ENCODE results near the gene CD9.
"Not testable (repeated sequence)": the region's sequence is repeated elsewhere in the genome, so short reads cannot be mapped to it uniquely, and the experiment has no call there.

Gene CD9

DNA sequence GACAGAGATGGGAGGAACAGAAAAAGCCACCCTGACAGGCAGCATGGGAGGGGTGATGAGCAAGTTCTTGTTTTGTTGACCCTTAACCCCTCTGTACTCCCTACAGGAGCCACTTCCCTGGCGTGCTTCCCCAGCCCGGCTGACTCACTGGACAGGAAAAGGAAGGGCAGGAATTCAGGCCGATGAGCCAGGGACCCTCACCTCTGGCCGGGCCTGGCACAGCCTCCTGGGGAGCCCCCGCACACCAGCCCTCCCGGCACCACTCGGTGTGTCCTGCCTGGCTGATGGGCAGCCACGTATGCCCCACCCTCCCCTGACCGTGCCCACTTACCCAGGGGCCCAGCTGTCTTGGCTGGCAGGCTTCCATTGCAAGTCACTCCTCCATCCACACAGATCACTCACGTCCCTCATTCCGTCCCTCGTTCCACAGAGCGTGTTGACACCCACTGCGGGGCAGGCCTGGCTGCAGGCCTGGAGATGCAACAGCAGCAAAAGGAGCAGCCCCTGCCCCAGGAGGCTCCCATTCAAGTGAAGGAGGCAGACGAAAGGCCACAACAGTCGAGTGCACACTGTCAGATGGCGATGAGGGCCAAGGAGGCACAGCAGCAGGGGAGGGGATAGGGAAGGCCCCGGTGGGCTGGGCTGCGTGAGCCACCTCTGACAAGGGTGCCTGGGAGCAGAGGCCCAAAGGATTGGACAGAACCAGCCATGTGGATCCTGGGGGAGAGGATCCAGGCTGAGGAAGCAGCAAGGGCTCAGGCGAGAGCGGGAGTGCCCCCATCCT lies 19.7 kb upstream of the CD9 start:
- no peak for DNase-seq (ENCODE audit: low read depth in 2 of 2, low spot score in 1 of 2)

DNA sequence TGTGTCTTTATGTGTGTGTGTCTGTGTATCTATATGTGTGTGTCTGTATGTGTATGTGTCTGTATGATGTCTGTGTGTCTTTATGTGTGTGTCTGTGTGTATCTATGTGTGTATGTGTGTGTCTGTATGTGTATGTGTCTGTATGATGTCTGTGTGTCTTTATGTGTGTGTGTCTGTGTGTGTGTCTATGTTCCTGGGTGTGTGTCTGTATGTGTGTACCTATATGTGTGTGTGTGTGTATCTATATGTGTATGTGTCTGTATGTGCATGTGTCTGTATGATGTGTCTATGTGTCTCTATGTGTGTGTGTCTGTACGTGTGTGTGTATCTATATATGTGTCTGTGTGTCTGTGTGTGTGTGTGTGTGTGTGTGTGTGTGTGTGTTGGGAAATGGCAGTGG lies 19.0 kb upstream of the CD9 start:
- DNase-seq (ENCODE audit: low read depth in 2 of 2, low spot score in 1 of 2): no peak

DNA sequence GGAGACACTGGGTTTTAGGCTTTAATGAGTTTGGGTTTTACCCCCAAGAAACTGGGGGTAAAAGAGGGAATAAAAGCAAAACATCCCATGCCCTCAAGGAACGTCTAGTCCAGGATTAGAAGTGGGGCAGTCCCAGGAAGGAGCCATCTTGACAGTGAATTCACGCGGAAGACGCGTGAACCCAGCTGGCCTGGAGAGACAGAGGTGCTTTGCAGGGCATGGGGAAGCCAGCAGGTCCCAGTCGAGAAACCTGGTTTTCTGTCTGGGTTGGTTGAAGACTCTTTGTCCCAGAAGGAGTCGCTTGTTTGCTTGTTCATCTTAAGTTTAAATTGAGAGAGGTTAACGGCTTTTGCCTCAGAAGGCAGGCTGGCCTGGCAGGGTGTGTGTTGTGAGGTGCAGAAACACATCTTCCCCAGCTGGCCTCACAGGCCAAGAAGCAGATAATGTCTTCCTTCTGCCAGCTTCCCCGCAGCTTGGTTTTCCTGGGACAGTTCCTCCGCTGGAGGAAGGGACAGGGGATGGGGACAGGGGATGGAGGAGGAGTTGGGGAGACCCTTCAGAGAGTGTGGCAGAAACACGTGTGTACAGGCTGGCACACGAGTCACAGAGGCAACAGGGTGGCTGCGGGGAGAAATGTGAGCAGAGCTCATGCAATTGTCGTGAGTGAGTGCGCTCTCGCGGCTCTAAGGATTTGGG lies 18.5 kb upstream of the CD9 start:
- DNase-seq (ENCODE audit: low read depth in 2 of 2, low spot score in 1 of 2): no peak

DNA sequence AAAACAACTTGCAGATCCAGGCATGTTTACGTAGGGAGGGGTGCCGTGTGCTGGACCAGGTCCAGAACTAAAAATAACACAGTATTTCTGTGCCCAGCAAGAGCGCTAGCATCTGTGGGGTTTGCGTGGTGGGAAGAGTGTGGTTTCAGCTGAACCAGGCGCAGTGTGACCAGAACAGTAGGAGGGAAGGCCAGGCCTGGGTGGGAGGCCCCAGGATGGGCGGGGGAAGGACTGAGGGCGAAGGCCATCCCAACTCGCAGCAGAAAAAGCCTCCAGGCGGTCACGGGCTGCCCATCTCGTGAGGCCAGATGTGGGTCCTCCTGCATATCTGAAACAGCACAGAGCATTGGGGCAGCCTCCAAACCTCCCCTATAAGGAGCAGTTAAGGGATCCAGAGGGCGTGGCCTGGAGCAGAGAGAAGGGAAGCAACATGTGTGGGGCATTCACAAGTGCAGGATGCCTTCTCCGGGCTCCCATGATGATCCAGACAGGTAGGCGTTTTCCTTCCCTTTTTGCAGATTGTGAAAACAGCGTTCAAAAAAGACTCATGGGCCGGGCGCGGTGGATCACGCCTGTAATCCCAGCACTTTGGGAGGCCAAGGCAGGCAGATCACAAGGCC lies 17.8 kb upstream of the CD9 start:
- DNase-seq (ENCODE audit: low read depth in 2 of 2, low spot score in 1 of 2): no peak

DNA sequence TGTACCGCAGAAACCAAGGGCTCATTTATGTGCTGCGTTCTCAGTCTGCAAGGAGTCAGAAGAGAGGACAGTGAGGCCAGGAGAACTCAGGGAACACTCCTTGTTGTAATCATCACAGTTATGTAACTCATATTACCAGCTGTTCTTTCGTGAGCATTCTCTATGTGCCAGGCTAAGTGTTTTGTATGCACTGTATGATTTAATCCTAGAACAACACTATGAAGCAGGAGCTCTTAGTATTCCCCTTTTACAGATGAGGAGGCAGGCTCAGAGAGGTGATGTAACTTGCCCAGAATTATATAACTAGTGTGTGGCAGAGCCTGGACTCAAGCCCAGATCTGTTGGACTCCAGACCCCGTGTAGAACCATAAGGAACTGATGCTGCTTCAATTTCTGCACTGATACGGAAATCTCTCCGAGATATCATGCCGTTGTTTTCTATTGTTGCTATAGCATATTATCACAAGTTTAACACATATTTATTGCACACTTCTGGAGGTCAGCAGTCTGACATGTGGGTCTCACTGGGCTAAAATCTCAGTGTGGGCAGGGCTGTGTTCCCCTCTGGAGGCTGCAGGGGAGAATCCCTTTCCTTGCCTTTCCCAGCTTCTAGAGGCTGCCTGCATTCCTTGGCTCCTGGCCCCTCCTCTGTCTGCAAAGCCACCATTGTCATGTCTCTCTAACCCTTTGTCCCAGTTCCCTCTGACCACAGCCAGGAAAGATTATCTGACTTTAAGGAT lies 16.3 kb upstream of the CD9 start:
- DNase-seq (ENCODE audit: low read depth in 2 of 2, low spot score in 1 of 2): no peak

DNA sequence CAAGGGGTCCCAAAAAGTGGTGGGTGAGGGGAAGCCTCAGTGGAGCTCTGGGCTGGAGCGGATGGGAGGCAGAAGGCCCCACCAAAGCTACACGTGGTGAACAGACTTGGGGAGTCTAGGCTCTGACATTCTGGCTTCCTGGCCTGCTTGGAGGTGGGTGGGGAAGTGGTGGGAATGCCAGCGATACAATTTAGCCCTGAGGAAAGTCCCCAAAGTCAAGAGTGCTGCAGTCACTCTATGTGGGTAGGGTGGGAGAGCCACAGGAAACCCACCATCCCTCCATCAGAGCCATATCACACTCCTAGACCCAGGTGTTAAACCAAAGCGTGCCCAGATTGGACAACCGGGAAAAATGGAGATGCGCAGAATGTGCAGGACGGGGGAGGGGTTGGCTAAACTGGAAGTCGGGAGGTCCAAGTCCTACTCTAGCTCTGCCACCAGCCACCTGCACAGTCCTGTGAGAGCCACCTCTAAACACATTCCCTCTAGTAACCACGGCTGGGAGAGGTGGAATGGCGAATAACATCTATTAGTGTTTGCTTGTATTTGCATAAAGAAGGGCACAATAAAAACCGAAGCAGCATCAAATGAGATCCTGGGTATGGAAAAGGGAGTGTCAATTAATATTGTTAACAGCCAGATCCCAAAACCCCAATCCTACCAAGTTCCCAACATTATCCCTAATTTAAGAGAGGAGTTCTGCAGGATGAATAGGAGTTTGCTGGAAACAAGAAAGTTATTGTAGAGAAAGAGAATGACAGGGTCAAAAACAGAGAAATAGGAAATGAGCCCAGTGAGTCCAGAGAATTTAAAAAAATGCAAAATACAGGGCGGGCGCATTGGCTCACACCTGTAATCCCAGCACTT lies 14.0 kb upstream of the CD9 start:
- no peak for DNase-seq (ENCODE audit: low read depth in 2 of 2, low spot score in 1 of 2)

DNA sequence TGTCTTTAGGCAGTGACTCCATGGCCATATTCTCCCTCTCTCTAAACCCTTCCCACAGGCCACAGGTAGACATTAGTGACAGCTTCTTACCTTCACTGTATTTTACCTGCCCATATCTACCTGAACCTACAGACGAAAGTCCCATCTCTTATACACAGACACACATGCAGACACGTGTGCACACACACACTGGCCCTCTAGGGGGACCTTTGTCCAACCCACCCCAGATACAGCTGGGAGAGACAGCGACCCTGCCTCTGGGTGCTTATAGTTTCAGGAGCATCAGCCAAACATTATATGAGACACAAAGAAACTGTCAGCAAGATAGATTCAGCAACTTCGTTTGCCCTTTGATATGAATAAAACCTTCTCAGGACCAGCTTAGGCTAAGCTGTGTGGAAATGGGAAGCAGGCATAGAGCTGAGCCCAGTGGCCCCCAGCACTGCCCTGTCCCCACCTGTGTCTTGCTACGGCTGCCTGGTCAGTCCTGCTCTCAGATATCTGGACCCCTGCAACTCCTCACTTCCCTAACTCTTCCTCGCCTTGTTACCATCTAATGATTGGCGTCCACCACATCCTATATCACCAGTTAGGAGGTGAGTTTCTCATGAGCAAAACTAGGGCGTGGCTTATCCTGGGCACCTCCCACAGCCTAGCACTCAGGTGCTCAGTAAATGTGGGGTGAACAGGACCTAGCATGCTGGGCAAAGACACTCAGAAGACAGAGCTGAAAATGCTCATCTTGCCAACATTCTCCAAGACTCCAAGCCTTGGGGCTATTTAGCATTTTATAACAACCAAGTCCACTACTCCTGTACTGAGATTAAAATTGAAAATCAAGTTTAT lies 12.0 kb upstream of the CD9 start:
- no peak for DNase-seq (ENCODE audit: low read depth in 2 of 2, low spot score in 1 of 2)

DNA sequence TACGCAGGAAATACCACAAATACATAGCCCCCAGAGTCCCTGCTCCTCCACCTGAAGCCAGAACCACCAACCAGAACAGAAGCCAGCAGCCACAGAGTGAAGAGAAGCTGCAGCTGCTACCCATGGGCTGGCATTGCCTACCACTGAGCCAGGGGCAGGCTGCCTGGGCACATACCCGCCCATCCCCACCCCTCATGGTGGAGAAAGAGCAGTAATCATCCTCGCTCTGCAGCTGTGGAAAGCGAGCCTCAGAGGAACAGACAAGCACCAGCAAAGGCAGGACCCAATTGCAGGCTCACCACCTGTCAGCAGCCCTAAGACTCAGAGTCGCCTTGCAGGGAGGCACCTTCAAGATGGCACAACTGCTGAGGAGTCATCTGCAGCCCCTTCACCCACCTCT lies 11.2 kb upstream of the CD9 start:
- DNase-seq (ENCODE audit: low read depth in 2 of 2, low spot score in 1 of 2): no peak

DNA sequence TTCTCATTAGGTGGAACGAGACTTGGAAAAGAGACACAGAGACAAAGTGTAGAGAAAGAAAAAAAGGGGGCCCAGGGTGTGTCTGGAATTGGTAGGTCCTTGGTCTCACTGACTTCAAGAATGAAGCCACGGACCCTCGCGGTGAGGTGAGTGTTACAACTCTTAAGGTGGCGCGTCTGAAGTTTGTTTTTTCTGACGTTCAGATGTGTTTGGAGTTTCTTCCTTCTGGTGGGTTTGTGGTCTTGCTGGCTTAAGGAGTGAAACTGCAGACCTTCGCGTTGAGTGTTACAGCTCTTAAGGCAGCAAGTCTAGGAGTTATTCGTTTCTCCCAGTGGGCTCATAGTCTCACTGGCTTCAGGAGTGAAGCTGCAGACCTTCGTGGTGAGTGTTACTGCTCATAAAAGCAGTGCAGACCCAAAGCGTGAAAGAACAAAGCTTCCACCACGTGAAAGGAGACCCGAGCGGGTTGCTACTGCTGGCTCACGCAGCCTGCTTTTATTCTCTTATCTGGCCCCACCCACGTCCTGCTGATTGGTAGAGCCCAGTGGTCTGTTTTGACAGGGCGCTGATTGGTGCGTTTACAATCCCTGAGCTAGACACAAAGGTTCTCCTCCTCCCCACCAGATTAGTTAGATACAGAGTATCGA lies 10.1 kb upstream of the CD9 start:
- DNase-seq (ENCODE audit: low read depth in 2 of 2, low spot score in 1 of 2): not testable (repeated sequence)

DNA sequence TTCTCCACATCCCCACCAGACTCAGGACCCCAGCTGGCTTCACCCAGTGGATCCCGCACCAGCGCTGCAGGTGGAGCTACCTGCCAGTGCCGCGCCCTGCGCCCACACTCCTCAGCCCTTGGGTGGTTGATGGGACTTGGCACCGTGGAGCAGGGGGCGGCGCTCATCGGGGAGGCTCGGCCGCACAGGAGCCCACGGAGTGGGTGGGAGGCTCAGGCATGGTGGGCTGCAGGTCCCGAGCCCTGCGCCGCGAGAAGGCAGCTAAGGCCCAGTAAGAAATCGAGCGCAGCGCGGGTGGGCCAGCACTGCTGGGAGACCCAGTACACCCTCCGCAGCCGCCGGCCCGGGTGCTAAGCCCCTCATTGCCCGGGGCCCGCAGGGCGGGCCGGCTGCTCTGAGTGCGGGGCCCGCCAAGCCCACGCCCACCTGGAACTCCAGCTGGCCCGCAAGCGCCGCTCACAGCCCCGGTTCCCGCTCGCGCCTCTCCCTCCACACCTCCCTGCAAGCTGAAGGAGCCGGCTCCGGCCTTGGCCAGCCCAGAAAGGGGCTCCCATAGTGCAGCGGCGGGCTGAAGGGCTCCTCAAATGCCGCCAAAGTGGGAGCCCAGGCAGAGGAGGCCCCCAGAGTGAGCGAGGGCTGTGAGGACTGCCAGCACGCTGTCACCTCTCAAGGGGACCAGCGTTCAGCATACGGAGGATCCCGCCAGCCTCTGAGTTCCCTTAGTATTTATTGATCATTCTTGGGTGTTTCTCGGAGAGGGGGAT lies 9.3 kb upstream of the CD9 start:
- not testable (repeated sequence) for DNase-seq (ENCODE audit: low read depth in 2 of 2, low spot score in 1 of 2)

DNA sequence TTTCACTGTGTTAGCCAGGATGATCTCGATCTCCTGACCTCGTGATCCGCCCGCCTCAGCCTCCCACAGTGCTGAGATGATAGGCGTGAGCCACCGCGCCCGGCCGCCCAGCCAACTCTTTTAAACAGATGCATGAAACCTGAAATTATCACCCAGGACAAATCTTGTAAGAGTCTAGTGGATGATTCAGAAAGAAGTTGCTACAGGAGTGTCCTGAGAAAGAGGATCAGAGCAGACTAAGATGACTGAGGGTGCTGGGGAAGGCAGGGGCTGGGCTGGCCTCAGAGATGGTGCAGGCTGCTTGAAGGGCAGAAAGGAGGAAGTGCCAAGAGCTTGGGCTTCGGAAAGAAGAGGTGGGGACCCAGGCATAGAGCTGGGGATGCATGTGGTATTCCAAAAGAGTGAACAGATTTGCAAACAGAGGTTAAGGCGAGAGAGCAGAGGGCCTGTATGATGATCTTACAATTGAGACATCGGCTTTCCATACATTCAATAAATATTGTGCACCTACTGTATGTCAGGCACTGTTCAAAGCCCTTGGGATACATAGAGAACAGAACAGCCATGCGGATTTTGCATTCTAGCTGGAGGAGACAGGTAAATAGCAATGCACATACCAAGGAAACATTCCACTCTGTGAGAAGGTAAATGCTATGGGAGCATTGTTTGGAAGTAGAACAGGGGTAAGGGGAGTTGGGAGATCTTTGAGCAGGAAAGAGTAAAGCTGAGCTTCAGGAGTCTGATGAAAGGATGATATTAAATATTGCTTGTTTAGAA lies 7.4 kb upstream of the CD9 start:
- no peak for DNase-seq (ENCODE audit: low read depth in 2 of 2, low spot score in 1 of 2)

DNA sequence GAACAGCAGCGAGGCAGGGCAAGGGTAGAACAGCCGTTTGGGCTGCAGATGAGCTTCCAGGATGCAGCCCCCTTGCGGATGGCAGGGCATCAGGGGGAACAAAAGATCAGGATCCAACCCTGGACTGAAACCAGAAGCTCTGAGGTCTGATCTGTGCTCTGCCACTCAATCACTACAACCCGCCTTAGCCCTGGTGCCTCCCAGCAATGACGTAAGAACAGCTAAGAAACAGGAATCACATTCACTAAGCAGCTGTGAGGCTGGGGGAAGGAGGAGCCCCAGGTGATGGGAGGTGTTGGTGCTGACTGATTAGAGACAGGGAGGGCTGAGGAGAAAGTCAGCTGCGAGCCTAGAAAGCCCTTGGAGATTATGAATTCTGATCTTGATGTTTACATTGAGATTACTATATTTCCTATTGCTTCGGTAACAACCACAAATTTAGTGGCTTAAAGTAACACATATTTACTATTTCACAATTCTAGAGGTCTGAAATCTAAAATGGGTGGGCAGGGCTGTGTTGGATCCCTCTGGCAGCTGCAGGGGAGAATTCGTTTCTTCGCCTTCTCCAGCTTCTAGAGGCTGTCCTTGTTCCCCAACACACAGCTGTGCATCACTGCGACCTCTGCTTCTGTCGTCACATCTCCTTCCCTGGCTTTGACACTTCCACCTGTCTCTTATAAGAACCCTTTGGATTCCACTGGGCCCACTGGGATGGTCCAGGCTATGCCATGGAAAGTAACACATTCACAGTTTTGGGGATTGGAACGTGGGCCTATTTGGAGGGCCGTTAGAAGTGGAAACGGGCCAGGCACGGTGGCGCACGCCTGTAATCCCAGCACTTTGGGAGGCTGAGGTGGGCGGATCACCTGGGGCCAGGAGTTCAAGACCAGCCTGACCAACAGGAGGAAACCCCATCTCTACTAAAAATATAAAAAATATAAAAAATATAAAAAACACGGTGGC lies 6.1 kb upstream of the CD9 start:
- DNase-seq (ENCODE audit: low read depth in 2 of 2, low spot score in 1 of 2): no peak

DNA sequence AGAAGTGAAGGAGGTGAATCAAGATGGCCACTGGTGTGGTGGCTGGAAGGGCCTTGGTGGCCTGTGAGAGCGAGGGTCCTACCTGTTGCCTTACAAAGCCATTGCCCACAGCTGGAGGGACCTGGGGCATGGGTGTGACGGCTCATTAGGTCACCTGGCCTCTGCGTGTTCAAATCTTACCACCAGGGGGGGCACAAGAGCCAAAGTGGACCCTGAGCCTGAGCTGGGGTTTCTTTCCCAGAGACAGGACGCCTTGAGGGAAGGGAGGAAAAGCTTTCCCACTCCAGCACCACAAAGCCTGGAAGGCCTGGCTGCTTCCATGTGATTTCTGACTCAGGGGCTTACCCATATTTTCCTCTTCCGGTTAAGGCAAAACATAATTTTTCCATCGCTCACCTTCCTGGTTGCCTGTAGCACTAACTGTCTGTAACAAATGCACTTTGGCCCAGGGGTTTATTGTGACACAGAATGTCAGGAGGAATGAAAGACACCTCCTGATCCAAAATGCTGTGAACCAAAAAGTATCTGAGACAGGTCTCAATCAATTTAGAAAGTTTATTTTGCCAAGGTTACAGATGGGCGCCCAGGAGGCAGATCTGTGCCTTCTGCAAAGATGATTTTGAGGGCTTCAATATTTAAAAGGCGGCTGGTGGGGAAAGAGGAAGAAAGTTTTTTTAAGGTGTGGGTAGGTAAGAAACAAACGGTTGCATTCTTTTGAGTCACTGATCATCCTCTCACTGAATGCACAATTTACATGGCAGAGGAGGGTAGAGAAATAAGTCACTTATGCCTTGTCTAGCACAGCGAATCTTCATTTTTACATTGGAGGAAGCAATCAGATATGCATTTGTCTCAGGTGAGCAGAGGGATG lies 4.3 kb upstream of the CD9 start:
- DNase-seq (ENCODE audit: low read depth in 2 of 2, low spot score in 1 of 2): peak; percentile 45 to 68

DNA sequence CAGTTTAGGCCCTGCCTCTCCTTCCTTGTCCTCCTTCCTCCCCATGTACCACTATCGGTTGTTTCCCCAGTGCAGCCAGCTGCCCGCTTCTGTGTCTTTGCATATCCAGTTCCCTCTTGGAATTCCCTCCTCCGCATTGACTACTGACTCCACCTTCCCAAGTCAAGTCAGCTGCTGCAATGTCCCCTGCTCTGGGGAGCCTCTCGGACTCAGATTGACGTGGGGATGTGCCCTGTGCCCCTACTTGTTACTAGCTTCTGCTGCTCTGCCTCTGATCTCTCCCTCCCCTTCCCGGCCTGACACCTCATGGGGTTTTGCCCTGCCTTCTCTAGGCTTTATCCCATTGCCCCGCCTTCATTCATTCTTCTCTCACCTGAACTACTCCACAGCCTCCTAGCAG lies 2.1 kb upstream of the CD9 start:
- DNase-seq (ENCODE audit: low read depth in 2 of 2, low spot score in 1 of 2): no peak

DNA sequence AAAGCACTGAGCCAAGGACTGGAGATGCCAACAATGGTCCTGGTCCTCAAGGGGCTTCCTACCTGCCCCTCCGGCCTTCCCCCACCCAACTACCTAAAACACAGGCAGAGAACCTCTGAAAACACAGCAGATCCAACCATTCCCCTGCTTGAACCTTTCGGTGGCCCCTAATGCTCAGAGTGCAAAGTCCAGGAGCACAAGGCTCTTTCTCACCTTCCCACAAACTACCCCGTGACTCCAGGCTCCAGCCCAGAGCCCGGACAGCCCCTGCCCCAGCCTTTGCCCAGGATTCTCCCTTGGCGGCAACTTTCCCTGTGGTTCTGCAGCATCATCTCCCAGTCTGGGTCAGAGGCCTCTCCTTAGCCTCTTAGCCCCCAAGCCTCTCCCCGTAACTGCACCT lies 1.6 kb upstream of the CD9 start:
- DNase-seq (ENCODE audit: low read depth in 2 of 2, low spot score in 1 of 2): no peak

Data from stimulated activated CD8-positive, alpha-beta memory T cell treated with anti-CD3 and anti-CD28 coated beads, Interleukin-4, amount 100 ng/mL, for 4 hours (primary cell).